OCI-LY3 (cell line): ENCODE measurements around the gene WDFY4.
"Not testable (repeated sequence)": the region's sequence is repeated elsewhere in the genome, so short reads cannot be mapped to it uniquely, and the experiment has no call there.

Experiments used
- H2AFZ ChIP-seq: fragments of 200-600, 300-600 bp; shearing (Covaris generic); 2 replicates; pipeline ENCODE4 v1.6.0; 2014; ENCODE audit warnings: antibody characterized with exemption, low read depth, low read length
- H3K27ac ChIP-seq: fragments of 200-600, 300-600 bp; sonication (generic); 2 replicates; pipeline ENCODE4 v1.5.1; 2014; ENCODE audit warnings: mild to moderate bottlenecking, low read length, moderate library complexity, mixed read lengths
- H3K27me3 ChIP-seq: fragments of 200-600, 300-600 bp; sonication (generic); 2 replicates; pipeline ENCODE4 v1.6.1; 2014; ENCODE audit warnings: low read depth, low read length, mixed read lengths
- H3K36me3 ChIP-seq: fragments of 200-600, 300-600 bp; sonication (generic); replicated peaks from 2 replicates; pipeline ENCODE3; 2014; ENCODE audit warnings: low read depth, low read length, mixed read lengths
- H3K4me1 ChIP-seq: fragments of 300-600, 200-600 bp; sonication (generic); 2 replicates; pipeline ENCODE4 v1.6.1; 2014; ENCODE audit warnings: low read length, mixed read lengths
- H3K4me2 ChIP-seq: fragments of 200-600, 300-600 bp; sonication (generic); 2 replicates; pipeline ENCODE4 v1.6.1; 2014; ENCODE audit warnings: low read length, mixed read lengths
- H3K4me3 ChIP-seq: fragments of 300-600, 200-600 bp; sonication (generic); 2 replicates; pipeline ENCODE4 v1.5.1; 2014; ENCODE audit warnings: antibody characterized with exemption, mild to moderate bottlenecking, low read length, moderate library complexity
- H3K79me2 ChIP-seq: fragments of 300-600, 200-600 bp; shearing (Covaris generic); 2 replicates; pipeline ENCODE4 v1.6.1; 2014; ENCODE audit warnings: mild to moderate bottlenecking, low read length, mixed read lengths
- H3K9ac ChIP-seq: fragments of 300-600, 200-600 bp; shearing (Covaris generic); 2 replicates; pipeline ENCODE4 v1.6.0; 2014; ENCODE audit warnings: mild to moderate bottlenecking, low read length, moderate library complexity
- H3K9me3 ChIP-seq: fragments of 200-600, 300-600 bp; shearing (Covaris generic); 2 replicates; pipeline ENCODE4 v1.6.1; 2014; ENCODE audit warnings: low read length, mixed read lengths; ENCODE audit not compliant: insufficient read depth
- H4K20me1 ChIP-seq: fragments of 200-600, 300-600 bp; sonication (generic); 2 replicates; pipeline ENCODE4 v1.6.1; 2016; ENCODE audit warnings: low read length, mixed read lengths; ENCODE audit not compliant: insufficient read depth
- EZH2phosphoT487 ChIP-seq: fragments of 200-600 bp; shearing (Covaris generic); IDR thresholded peaks from 2 replicates; pipeline ENCODE4 v1.6.1; 2018; ENCODE audit warnings: antibody characterized with exemption, mixed run types, low read depth
- TF ChIP-seq, protein P1 (sequence below): fragments of 200-600, 300-600 bp; sonication (generic); IDR thresholded peaks from 2 replicates; pipeline ENCODE4 v1.5.1; 2014; ENCODE audit warnings: antibody characterized with exemption, low read length, low read depth

WDFY4 gene

GRCh38 chr10:48640326-48640725 lies 44.3 kb upstream of the WDFY4 start:
- peaks cover 11% of the 10 kb centered on the region for H3K4me1 ChIP-seq

DNA sequence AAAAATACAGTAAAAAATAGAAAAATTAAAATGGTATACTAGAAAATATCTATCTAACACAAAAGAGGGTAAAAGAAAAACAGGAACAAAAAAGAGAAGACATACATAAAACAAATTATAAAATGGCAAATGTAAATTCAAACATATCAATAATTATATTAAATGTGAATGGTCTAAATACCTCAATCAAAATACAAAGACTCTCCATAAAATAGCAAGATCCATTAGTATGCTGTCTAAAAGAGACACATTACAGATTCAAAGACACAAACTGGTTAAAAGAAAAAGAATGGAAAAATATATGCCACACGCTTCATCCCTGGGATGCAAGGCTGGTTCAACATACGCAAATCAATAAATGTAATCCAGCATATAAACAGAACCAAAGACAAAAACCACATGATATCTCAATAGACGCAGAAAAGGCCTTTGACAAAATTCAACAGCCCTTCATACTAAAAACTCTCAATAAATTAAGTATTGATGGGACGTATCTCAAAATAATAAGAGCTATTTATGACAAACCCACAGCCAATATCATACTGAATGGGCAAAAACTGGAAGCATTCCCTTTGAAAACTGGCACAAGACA lies 43.5 kb upstream of the WDFY4 start:
- Histone ChIP-seq H3K4me1 (peaks cover 11% of the 10 kb centered on the region), H3K27me3 (peaks cover 58% of the 10 kb centered on the region)
- not testable (repeated sequence) for H3K4me3 ChIP-seq, H3K9ac ChIP-seq, H3K27ac ChIP-seq, H3K36me3 ChIP-seq, H3K79me2 ChIP-seq, H3K9me3 ChIP-seq, H4K20me1 ChIP-seq, H3K4me2 ChIP-seq, H2AFZ ChIP-seq

More at GRCh38 chr10:48640326-48640725, 44.3 kb upstream of the WDFY4 start:
- Histone ChIP-seq H3K27me3 (peaks cover 63% of the 10 kb centered on the region), H3K79me2 (no peaks in the 10 kb centered on the region), H3K4me3 (no peak overlapping the region), H3K27ac (no peak overlapping the region), H3K4me2 (no peak overlapping the region), H4K20me1 (no peaks in the 10 kb centered on the region), H3K9ac (no peak overlapping the region), H2AFZ (no peak overlapping the region), H3K36me3 (no peaks in the 10 kb centered on the region), H3K9me3 (no peaks in the 10 kb centered on the region)
- TF ChIP-seq, protein P1, sequence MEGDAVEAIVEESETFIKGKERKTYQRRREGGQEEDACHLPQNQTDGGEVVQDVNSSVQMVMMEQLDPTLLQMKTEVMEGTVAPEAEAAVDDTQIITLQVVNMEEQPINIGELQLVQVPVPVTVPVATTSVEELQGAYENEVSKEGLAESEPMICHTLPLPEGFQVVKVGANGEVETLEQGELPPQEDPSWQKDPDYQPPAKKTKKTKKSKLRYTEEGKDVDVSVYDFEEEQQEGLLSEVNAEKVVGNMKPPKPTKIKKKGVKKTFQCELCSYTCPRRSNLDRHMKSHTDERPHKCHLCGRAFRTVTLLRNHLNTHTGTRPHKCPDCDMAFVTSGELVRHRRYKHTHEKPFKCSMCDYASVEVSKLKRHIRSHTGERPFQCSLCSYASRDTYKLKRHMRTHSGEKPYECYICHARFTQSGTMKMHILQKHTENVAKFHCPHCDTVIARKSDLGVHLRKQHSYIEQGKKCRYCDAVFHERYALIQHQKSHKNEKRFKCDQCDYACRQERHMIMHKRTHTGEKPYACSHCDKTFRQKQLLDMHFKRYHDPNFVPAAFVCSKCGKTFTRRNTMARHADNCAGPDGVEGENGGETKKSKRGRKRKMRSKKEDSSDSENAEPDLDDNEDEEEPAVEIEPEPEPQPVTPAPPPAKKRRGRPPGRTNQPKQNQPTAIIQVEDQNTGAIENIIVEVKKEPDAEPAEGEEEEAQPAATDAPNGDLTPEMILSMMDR, result no peak
- TF ChIP-seq EZH2phosphoT487, result no peak

- no peaks in the 10 kb centered on the region for H3K79me2 ChIP-seq
Observed at GRCh38 chr10:48645600-48645999, 39.1 kb upstream of the WDFY4 start.

GRCh38 chr10:48647073-48647472 lies 37.6 kb upstream of the WDFY4 start:
- H3K9me3 ChIP-seq, H3K4me2 ChIP-seq, H3K4me3 ChIP-seq, H3K27ac ChIP-seq, H3K9ac ChIP-seq, H3K79me2 ChIP-seq, H2AFZ ChIP-seq, H3K4me1 ChIP-seq, H4K20me1 ChIP-seq, H3K36me3 ChIP-seq: not testable (repeated sequence)
- H3K27me3 ChIP-seq, result peaks cover 38% of the 10 kb centered on the region

More at GRCh38 chr10:48645600-48645999, 39.1 kb upstream of the WDFY4 start:
- no peaks in the 10 kb centered on the region for H4K20me1 ChIP-seq
- peaks cover 31% of the 10 kb centered on the region for H3K27me3 ChIP-seq
- H3K9ac ChIP-seq, result no peak overlapping the region
- no peaks in the 10 kb centered on the region for H3K36me3 ChIP-seq
- H3K4me3 ChIP-seq, result no peak overlapping the region
- no peaks in the 10 kb centered on the region for H3K4me1 ChIP-seq
- no peaks in the 10 kb centered on the region for H3K9me3 ChIP-seq
- H3K27ac ChIP-seq, result no peak overlapping the region
- H2AFZ ChIP-seq, result no peak overlapping the region
- no peak for TF ChIP-seq EZH2phosphoT487
- TF ChIP-seq, protein P1, result no peak
- no peak overlapping the region for H3K4me2 ChIP-seq

DNA sequence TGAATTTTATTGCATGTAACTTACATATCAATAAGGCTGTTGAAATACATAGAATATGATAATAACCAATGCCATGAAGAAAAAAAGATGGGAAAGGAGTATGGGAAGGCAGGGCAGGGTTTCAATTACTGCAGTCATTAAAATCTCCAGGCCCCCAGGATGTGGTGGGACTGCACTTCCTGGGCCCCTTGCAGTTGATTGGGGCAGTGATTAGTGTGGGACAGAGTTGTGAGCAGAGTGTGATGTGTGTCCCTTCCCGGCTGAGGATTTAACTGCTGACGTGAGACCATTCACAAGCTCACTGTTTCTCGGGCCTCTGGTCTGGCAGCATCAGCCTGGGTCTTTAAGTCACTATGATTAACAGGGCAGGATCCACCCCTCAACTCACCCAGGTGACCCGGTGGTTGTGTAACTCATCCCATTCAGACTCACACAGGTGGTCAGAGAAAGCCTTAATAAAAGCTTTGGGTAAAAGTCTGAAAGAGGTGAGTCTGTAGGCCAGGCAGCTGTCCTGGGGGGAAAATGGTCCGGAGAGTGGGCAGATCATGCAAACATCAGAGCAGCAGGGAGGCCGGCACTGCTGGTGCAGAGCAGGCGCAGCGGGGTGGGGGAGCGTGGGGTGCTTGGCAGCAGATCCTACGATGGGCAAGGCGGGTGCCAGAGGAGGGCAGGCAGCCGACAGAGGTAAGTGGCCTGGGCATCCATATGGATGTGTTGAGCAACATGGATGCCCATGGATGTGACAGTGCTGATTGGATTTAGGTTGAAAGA lies 36.3 kb upstream of the WDFY4 start:
- H3K79me2 ChIP-seq, result no peaks in the 10 kb centered on the region
- H3K4me1 ChIP-seq, result peaks cover 13% of the 10 kb centered on the region

More for the DNA sequence above, 36.3 kb upstream of the WDFY4 start:
- Histone ChIP-seq H3K4me2 (no peak overlapping the region), H3K36me3 (no peaks in the 10 kb centered on the region), H3K27me3 (peaks cover 49% of the 10 kb centered on the region), H3K4me3 (no peak overlapping the region), H3K27ac (no peak overlapping the region), H3K9me3 (no peaks in the 10 kb centered on the region), H2AFZ (no peak overlapping the region), H4K20me1 (no peaks in the 10 kb centered on the region), H3K9ac (no peak overlapping the region)
- TF ChIP-seq, protein P1, result no peak
- TF ChIP-seq EZH2phosphoT487, result no peak
